ENCODE data around the gene NDUFB8.

The NDUFB8 gene

DNA sequence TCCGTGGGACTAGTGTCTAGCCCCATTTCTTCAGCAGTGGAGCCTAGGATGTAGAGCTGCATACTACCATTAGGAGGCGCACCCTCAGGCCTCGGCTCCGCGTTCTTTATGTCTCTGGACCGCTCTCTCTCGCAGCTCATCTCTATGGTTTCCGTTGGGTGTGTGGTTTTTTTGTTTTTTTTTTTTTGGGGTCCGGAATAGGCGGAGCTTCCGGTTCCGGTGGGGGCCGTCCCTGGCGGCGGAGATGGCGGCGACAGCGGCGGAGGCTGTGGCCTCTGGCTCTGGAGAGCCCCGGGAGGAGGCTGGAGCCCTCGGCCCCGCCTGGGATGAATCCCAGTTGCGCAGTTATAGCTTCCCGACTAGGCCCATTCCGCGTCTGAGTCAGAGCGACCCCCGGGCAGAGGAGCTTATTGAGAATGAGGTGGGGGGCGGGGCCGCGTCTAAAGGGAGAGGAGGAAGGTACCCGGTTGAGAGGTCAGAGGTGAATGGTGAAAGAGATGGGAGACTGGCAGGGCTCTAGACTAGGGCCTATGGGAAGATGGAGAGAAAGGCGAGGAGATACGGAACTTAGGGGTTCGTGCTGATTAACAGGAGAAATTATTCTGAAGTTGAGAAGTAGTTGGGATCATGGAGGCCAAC, 6.2 kb upstream of the NDUFB8 start, which contains the start of gene HIF1AN:
Gene HIF1AN, plus strand, starts transcription at position 229 of the 639 bp plus-strand sequence. Its CDS starts 16 bp downstream, at position 245.
- peak; percentile 91 for DNase-seq

DNA sequence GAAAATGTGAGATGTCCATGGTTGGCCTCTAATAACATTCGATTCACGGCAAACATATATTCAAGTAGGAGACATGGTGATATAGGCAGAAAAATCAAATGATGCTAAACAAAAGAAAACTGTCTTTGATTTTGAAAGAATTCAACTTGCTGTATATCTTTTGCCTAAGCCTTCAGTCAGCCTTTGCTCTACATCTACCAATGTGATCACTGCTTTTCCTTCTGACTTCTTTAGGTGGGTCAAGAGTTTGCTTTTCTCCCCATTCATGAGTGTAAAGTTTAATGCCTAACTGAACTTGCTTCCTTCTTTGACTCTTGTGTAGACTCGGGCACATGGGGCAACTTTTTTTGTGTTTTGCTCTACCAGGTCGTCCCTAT, 5.7 kb upstream of the NDUFB8 start:
- no peak for DNase-seq

DNA sequence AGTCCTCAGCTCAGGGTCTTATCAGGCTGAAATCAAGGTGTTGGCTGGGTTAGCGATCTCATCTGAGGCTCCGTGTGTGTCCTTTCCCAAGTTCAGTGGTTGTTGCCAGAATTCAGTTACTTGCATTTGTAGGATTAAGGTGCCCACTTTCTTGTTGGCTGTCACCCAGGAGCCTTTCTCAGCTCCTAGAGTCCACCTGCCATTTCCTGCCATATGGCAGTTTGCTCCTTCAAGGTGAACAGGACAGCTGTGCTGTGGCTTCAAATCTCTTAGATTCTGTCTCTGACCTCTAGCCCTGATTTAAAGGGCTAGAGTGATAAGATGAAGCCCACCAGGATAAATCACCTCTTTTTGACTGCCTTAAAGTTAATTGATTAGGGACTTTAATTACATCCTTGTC, 5.1 kb upstream of the NDUFB8 start:
- DNase-seq, result no peak

DNA sequence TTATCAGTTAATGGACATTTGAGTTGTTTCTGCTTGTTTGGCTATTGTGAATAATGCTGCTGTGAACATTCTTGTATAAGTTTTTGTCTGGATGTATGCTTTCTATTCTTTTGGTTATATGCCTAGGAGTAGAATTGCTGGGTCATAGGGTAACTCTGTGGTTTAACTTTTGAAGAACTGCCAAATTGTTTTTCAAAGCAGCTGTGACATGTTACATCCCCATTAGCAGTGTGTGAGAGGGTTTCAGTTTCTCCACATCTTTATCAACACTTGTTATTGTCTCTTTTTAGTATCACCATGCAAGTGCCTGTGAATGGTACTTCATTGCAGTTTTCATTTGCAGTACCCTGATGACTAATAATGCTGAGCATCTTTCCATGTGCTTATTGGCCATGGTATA, 2.1 kb upstream of the NDUFB8 start:
- DNase-seq, result no peak

DNA sequence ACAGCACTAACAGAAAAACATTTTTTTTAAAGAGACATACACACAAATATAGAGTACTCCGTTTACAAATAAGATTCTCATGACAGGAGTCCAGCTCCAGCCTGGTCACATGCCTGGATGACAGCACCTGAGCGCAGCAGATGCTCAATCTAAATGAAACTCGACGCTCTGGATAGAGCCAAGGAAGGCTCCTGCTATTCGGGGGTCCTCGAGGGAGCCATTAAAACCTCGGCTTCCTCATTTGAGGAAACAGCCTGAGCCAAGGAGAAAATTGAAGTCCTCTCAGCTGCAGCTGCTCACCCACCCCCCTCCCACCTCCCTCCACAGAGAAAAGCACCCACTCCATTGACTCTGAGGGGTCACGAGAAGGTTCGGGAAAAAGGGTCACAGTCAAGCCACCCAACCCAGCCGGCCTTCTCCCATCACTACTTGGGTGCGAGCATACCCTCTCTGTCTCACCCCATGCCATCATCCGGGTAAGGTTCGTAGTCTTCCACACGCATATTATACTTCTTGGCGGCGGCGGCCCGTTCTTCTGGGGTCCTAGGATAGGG, 673 bp downstream of the NDUFB8 start:
- no peak for DNase-seq

DNA sequence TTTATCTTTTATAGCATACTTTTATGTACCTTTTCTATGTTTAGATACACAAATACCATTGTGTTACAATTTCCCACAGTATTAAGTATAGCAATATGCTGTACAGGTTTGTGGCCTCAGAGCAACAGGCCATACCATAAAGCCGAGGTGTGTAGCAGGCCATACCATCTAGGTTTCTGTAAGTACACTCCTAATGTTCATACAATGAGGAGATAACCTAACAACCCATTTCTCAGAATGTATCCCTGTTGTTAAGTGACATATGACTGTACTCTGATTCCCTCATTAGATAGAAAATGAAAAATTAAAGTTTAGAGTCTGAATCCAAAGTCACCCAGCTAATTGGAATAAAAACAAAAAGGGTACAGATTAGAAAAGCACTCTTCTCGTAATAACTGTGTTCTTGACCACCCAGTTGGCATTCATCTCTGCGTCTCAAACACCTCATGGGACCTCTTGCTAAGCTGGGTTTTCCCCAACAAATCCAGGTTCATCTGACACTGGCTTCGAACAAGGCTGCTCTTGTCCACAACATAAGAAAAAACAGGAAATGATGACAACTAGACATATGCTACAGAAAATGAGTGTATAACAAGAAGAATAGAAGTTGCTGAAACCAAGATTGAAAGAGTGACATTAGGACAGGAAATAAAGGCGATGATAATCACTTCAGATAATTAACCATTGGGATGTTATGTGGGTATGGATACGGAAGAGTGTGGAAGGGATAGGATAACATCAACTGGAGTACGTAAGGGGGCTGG, 1.4 kb downstream of the NDUFB8 start:
- peak; percentile 25 for DNase-seq

DNA sequence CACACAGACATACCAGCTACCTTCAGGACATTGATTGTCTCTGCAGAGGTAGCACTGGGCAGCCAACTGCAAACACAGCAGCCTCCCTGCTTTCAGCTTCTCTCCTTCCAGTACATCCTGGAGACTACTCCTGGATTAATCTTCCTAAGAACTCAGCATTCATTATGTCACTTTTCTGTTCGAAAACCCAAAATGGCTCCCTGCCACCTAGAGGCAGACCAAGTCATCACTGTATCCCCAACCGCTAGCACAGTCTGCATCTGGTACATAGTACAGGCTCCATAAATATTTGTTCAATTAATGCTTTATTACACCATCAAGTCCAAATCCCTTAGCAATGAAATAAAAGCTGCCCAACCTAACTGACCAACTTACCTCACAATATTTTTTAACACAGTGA, 5.0 kb downstream of the NDUFB8 start:
- no peak for DNase-seq

DNA sequence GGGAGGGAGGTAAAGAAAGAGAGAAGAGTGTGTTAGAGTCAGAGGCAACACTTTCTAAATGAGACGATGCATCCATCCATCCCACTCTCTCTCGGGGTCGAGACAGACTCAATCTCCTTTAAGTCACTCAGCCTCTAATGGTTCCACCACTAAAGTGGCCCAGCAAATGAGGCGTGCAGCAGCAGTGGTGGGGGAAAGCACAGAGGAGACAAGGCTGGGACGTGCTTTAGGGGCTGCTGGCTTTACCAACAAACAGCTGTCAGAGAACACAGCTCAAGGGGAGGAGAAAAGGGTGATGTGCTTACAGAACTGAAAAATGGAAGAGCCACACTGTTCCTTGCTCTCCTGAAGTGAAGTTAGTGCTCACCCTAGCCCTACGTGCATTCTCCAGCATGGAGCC, 5.5 kb downstream of the NDUFB8 start:
- DNase-seq, result no peak

DNA sequence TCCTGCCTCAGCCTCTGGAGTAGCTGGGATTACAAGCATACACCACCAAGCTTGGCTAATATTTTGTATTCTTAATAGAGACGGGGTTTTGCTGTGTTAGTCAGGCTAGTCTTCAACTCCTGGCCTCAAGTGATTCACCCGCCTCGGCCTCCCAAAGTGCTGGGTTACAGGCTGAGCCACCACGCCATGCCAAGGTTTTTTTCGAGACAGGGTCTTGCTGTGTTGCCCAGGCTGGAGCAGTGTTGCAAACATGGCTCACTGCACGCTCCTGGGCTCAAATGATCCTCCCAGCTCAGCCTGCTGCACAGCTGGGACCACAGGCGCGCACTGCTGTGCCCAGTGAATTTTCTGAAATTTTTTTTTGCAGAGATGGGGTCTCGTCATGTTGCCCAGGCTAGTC, 6.7 kb downstream of the NDUFB8 start:
- DNase-seq, result no peak

DNA sequence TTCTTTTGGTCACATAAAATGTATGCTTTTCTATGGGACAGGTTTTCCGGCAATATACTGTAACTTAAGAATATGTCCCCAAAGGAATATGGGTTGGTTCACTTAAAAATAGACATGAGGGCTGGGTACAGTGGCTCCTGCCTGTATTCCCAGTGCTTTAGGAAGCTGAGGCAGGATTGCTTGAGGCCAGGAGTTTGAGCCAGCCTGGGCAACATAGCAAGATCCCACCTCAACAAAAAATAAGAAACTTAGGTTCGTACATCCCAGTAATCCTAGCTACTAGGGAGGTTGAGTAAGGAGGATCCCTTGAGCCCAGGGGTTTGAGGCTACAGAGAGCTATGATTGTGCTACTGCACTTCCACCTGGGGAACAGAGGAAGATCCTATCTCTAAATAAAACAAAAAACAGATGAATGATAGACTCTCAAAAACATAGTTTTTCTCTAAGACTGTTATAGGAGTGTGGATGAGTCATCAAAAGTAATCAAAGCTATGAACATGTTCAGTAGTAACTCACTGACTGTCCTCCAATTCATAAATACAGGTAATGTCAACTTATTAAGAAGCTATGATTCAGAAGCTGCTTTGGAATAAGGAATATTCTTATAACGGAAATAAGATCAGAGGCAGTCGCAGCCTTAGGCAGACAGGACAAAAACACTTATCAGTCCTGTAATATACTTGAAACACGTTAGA, 7.4 kb downstream of the NDUFB8 start:
- DNase-seq, result no peak

GRCh38 chr10:100520811-100521210, 8.9 kb downstream of the NDUFB8 start:
- no peak for DNase-seq

DNA sequence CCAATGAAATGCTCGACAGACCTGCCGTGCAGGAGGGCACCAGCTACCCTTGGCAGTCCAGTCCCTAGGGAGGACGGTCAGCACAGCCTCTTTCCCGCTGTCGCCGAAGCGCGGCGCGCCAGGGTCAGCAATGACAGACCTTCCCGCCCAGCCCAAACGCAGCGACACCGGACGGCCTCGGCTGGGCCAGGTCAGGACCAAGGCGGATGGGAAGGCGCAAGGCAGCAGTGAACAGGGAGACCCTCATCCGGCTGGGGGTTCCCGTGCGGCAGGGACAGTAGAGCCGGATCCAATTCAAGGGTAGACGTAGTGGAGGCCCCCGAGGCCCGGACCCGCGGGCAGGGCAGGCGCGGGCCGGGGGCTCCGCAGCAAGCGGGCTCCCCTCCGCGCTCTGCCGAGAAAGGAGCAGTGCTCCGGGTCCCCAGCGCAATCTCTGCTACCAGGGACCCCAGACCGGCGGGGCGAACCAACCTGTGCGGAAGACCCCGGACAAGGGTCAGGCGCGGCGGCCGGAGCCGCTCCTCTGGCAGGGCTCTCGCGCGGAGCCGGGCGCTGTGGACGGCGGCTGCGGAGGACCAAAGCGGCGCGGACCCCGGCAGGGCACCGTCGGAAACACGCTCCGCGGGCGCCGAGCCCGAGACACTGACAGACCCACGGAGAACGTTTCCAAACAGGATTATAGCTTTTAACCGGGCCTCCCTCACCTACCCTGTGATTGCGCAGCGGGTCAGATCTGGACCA, 10.2 kb downstream of the NDUFB8 start, which contains the start of gene SEC31B:
Gene SEC31B, minus strand, starts transcription at position 551 of the 741 bp plus-strand sequence. CDS start 2,909 bp downstream, outside the sequence.
- no peak for DNase-seq

- DNase-seq, result peak; percentile 71
Observed at GRCh38 chr10:100518761-100519241, 10.9 kb downstream of the NDUFB8 start.

DNA sequence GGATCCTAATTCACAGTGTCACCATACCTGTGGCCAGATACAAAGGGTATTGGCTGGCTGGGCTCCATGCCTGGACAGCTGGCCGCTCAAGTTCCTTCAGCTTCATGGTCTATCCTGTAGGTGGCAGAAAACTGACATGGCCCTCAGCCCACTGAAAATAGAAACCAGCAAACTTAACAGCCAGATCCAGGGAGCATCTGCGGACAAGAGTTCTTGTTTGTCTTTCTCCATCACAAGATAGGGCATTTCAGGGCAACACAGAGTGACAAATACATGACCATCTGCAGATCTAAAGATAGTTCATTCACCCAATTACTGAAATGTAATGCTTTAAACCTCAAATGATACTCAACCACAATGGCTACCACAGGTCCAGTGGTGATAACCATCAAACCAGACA, 12.8 kb downstream of the NDUFB8 start:
- DNase-seq, result no peak

DNA sequence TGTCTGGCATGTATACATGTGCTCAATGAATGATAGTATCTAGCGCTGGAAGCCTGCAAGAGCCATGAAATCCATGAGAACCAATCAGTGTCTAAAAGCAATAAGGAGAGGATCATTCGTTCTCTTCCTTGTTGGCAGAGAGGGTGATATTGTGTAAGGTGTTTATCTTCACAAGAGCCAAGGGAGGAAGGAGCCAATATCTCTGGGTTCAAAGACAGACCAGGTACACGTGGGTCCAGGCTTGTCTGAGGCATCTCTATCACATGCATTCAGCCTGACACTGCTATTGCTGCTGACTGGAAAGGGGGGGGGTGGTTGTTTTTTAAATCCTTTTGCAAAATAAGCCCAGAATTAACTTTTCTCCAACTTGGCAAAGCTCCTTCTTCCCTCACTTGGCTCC, 14.1 kb downstream of the NDUFB8 start:
- DNase-seq, result no peak

- DNase-seq, result peak; percentile 60
Observed at GRCh38 chr10:100510533-100511308, 18.9 kb downstream of the NDUFB8 start.

DNA sequence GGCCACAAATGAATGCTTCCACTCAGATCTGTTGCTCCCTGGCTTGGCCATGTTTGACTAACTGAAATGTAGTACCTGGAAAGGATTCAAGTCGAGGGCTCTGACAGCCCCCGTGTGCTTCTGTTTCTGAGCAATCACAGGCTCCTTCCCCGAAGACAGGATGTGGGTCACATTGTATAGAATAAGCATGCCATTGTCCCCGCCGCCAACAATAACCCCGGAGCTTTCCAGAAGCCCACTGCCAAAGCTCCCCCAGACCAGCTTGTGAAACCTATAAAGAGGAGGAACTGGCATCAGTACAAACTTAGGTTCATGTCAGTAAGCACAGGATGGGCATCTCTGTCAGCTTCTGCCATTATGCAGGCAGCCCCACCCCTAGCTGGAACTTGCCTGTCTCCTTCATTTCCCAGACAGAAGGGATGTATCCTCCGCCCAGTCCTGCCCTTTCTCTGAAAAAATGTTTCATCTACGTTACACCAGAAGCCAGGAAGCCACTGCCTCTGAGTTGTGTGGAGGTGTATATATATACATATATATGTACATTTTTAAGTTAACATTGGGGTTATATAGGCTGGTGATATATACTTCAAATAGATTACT, 20.3 kb downstream of the NDUFB8 start:
- DNase-seq, result peak; percentile 37

GRCh38 chr10:100508691-100509150, 20.9 kb downstream of the NDUFB8 start:
- peak; percentile 56 for DNase-seq

GRCh38 chr10:100508266-100508665, 21.4 kb downstream of the NDUFB8 start:
- DNase-seq, result no peak

DNA sequence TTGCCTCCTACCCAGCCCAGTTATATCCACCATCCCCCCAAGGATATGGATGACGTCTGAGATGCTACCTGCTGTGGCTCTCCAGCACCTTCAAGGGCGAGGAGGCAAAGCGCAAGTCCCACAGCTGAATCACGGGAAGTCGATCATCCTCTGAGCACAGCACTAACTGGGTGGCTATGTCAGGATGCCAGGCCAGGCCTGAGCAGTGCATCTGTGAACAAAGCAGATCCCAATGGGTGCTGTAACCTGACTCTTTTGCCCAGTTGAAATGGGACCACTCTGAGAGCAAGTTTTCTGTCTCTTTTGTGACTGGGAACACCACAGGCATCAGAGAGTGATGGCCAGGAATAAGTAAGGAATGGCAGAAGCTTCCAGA, 22.3 kb downstream of the NDUFB8 start:
- no peak for DNase-seq

Data from stimulated activated CD4-positive, alpha-beta T cell treated with anti-CD3 and anti-CD28 coated beads, Interleukin-4, amount 100 ng/mL, for 24 hours (primary cell).